SK-N-MC (cell line): ENCODE results near the gene SORBS2.

Experiments
- EZH2 ChIP-seq: fragments of 200-600 bp; sonication (generic); IDR thresholded peaks from one replicate; pipeline ENCODE4 v1.6.1; 2017; ENCODE audit warnings: antibody characterized with exemption
- FOXP2 ChIP-seq: optimal IDR thresholded peaks from 2 replicates; pipeline ENCODE3; 2011; ENCODE audit warnings: mild to moderate bottlenecking, moderate library complexity; ENCODE audit not compliant: insufficient read depth; ENCODE audit errors: extremely low read length, control extremely low read depth

GRCh38 chr4:185738820-185739219 is 73.2 kb downstream of the SORBS2 start:
- TF ChIP-seq FOXP2 (no peak), EZH2 (no peak)
